ENCODE data around the gene ISLR2. TPM values are rescaled to one million over a fixed set of nuclear protein-coding genes. Genes with fewer than 3 reads are reported as not detected.
"Not testable (repeated sequence)": the region's sequence is repeated elsewhere in the genome, so short reads cannot be mapped to it uniquely, and the experiment has no call there.

Gene ISLR2, protein sequence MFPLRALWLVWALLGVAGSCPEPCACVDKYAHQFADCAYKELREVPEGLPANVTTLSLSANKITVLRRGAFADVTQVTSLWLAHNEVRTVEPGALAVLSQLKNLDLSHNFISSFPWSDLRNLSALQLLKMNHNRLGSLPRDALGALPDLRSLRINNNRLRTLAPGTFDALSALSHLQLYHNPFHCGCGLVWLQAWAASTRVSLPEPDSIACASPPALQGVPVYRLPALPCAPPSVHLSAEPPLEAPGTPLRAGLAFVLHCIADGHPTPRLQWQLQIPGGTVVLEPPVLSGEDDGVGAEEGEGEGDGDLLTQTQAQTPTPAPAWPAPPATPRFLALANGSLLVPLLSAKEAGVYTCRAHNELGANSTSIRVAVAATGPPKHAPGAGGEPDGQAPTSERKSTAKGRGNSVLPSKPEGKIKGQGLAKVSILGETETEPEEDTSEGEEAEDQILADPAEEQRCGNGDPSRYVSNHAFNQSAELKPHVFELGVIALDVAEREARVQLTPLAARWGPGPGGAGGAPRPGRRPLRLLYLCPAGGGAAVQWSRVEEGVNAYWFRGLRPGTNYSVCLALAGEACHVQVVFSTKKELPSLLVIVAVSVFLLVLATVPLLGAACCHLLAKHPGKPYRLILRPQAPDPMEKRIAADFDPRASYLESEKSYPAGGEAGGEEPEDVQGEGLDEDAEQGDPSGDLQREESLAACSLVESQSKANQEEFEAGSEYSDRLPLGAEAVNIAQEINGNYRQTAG
- under 1 TPM; 0.27 TPM for total RNA-seq

DNA sequence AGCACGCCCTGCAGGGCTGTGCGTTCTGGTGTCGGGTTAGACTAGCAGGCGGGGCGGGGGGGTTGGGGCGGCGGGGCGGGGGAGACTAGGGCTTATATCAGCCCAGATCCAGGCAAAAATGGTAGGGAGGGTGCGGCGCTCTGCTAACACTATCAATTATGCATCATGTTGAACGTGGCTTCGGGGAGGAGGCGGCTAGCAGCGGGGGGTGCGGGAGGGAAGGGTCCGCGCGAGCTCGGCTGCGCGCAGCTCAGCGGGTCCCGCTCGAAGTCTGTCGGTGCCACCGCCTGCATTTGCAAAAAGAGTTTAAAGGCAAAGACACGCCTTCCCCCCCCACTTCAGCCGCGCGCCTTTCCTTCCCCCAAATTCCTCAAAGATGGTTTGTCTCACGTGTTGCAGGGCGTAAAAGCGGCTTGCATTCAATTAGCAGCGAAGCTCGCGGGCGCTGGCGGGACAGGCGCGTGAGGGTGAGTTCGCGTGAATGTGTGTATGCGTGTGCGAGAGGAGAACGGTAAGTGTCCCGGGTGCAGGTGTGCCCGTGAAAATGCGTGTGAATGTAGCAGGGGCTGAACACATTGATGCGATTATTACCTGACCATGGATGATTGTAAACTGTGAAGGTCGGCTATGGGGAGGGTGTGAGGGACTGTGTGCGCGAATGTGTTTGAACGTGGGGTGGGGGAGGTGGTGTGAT, at the start of gene ISLR2:
Gene ISLR2 (plus strand): TSS at position 432 of the 694 bp plus-strand sequence. CDS start 2,169 bp downstream, outside the sequence.
- Histone ChIP-seq H3K27me3 (peaks cover 78% of the 10 kb centered on the region), H3K9me3 (no peaks in the 10 kb centered on the region), H3K36me3 (no peaks in the 10 kb centered on the region), H3K4me3 (no peak within 1 kb of the TSS), H3K27ac (no peak within 1 kb of the TSS), H3K9ac (ENCODE audit: low read depth in 2 of 2, low read length in 2 of 2) (no peak within 1 kb of the TSS), H3K4me1 (no peaks in the 10 kb centered on the region)
- intact Hi-C loops (cut with DNase I): no loop called here
- DNase-seq: no peak
- TF ChIP-seq, protein P1, sequence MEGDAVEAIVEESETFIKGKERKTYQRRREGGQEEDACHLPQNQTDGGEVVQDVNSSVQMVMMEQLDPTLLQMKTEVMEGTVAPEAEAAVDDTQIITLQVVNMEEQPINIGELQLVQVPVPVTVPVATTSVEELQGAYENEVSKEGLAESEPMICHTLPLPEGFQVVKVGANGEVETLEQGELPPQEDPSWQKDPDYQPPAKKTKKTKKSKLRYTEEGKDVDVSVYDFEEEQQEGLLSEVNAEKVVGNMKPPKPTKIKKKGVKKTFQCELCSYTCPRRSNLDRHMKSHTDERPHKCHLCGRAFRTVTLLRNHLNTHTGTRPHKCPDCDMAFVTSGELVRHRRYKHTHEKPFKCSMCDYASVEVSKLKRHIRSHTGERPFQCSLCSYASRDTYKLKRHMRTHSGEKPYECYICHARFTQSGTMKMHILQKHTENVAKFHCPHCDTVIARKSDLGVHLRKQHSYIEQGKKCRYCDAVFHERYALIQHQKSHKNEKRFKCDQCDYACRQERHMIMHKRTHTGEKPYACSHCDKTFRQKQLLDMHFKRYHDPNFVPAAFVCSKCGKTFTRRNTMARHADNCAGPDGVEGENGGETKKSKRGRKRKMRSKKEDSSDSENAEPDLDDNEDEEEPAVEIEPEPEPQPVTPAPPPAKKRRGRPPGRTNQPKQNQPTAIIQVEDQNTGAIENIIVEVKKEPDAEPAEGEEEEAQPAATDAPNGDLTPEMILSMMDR (IDR thresholded peaks at IDR 0.05): no peak

DNA sequence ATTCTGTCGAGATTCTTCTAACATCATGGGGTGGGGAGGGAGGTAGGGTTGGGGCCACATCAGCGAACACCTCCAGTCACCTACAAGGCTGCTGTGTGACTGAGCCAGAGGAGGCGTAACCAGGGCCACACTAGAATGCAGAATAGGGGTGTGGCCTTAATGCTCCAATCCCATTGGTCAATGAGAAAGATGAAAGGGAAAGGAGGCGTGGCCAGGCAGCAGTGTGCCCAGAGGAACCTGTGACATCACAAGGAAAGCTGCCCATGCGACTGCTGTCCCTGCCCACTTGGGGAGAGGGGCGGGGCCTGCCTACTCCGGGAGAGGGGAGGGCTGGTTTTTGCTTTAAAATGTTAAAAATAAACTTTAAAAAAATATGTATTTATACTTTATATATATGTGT, 47.9 kb upstream of the ISLR2 start, which contains the start of gene GOLGA6A:
Gene GOLGA6A (minus strand): TSS at position 101 of the 400 bp plus-strand sequence. CDS start 41 bp downstream, at position 60.
- H3K36me3 ChIP-seq; H3K4me1 ChIP-seq; intact Hi-C loops (cut with DNase I); H3K9ac ChIP-seq (ENCODE audit: low read depth in 2 of 2, low read length in 2 of 2); H3K4me3 ChIP-seq; H3K27ac ChIP-seq; H3K27me3 ChIP-seq; H3K9me3 ChIP-seq; DNase-seq: not testable (repeated sequence)

GRCh38 chr15:74094567-74094966, 35.8 kb upstream of the ISLR2 start:
- H3K9ac ChIP-seq (ENCODE audit: low read depth in 2 of 2, low read length in 2 of 2); H3K36me3 ChIP-seq; DNase-seq; H3K27ac ChIP-seq; H3K4me1 ChIP-seq; H3K9me3 ChIP-seq; intact Hi-C loops (cut with DNase I); H3K27me3 ChIP-seq; H3K4me3 ChIP-seq: not testable (repeated sequence)

DNA sequence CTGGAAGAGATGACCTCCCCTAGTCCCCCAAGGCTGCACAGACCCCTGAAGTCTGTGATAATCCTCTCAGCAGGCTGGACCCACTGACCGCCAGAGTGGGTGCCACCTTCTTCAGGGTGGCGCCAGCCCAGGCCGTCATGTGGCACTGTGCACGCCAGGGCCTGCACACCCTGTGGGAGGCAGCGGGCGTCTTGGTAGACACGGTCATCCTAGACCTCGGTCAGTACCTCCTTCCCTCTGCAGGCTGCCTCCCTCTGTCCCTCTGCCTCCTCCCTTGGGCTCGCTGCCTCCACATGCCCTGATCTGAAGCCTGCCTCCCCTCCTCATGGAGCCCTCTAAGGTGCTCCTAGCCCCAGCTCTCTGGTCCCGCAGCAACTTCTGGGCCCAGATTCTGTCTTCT, 34.8 kb upstream of the ISLR2 start:
- H3K27me3 ChIP-seq; H3K27ac ChIP-seq; DNase-seq; H3K36me3 ChIP-seq; H3K4me3 ChIP-seq; intact Hi-C loops (cut with DNase I); H3K4me1 ChIP-seq; H3K9ac ChIP-seq (ENCODE audit: low read depth in 2 of 2, low read length in 2 of 2); H3K9me3 ChIP-seq: not testable (repeated sequence)

DNA sequence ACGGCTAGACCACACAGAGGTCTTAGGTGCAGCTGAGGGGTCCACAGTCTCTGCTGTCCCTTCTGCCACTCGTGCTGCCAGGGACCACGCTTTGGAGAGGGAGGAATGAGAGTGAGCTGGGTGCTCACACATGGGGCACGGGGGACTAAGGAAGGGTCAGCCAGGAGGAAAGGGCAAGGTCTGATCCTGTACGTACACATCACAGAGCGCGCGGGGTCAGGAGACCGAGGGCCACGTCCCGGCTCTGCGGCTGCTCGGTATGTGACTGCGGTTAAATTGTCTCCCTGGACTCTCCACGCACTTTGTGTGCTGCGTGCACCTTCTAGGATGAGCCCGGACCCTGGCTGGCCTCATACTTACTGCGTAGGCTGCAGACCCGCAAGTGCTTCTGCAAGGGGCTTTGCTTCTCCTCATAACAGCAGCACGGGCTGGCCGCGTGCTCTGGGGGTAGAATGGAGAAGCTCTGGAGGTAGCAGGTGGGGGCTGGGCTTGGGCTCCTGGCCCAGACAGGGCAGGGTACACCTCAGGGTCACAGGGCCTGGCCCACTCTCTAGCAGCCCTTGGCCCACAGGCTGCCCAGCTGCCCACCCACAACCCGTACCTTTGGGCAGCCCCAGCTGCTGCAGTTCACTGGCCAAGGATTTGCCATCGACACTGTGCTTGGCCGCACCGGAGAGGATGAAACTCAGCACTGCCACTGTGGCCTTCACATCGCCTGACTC, 33.5 kb upstream of the ISLR2 start:
- DNase-seq; H3K36me3 ChIP-seq; H3K9ac ChIP-seq (ENCODE audit: low read depth in 2 of 2, low read length in 2 of 2); H3K9me3 ChIP-seq; H3K4me1 ChIP-seq; H3K4me3 ChIP-seq; intact Hi-C loops (cut with DNase I); H3K27ac ChIP-seq; H3K27me3 ChIP-seq: not testable (repeated sequence)

GRCh38 chr15:74099963-74100733, 30.2 kb upstream of the ISLR2 start:
- not testable (repeated sequence) for H3K27ac ChIP-seq
- peak overlapping the region in 1 of 2 donors; percentile 24 for H3K9ac ChIP-seq (ENCODE audit: low read depth in 2 of 2, low read length in 2 of 2)

DNA sequence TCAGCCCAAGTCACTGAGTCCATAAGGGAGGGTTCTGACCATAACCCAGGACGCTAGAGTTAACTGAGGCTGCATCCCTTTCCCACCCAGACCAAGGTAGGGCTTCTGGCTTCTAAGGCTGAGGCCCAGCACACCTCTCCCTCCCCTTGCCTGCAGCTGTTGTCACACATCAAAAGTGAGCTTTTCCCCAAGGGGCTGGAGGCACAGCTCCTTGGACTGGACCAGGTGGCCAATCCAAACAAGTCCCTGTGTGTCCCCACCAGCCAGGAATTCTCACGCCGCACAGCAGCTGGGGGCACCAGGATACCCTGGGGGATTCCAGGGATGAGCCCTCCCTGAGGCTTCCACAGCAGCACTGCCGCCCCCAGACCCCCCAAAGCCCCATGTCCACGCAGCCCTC, 22.3 kb upstream of the ISLR2 start:
- H3K9me3 ChIP-seq: no peaks in the 10 kb centered on the region
- H3K4me1 ChIP-seq: no peaks in the 10 kb centered on the region
- H3K27ac ChIP-seq: no peak overlapping the region
- no peak overlapping the region for H3K4me3 ChIP-seq
- no peak overlapping the region for H3K9ac ChIP-seq (ENCODE audit: low read depth in 2 of 2, low read length in 2 of 2)
- no peak for DNase-seq
- intact Hi-C loops (cut with DNase I): no loop called here
- TF ChIP-seq, protein P1 (IDR thresholded peaks at IDR 0.05): no peak
- no peaks in the 10 kb centered on the region for H3K27me3 ChIP-seq
- no peaks in the 10 kb centered on the region for H3K36me3 ChIP-seq

More at GRCh38 chr15:74099963-74100733, 30.2 kb upstream of the ISLR2 start:
- H3K36me3 ChIP-seq; H3K27me3 ChIP-seq; intact Hi-C loops (cut with DNase I); H3K9me3 ChIP-seq; H3K4me1 ChIP-seq: not testable (repeated sequence)
- H3K4me3 ChIP-seq: peak overlapping the region; percentile 38
- DNase-seq: peak; percentile 91

GRCh38 chr15:74108611-74109010, 21.8 kb upstream of the ISLR2 start:
- H3K9me3 ChIP-seq; H3K27ac ChIP-seq; intact Hi-C loops (cut with DNase I); H3K36me3 ChIP-seq; H3K4me1 ChIP-seq; DNase-seq; H3K9ac ChIP-seq (ENCODE audit: low read depth in 2 of 2, low read length in 2 of 2); H3K4me3 ChIP-seq; H3K27me3 ChIP-seq: not testable (repeated sequence)

All from colonic mucosa (tissue), 4 donors.